NCI-H2029 treated with DMSO at 0.1 percent for 48 hours (cell line): ENCODE measurements around the gene DKC1.

ENCODE experiments used
- DNase-seq: peaks from one replicate; lab custom pipeline; 2025; lab: John Stamatoyannopoulos, UW

DKC1 gene

GRCh38 chrX:154737136-154737535, 25.5 kb upstream of the DKC1 start:
- DNase-seq = no peak

GRCh38 chrX:154738011-154738738, 24.5 kb upstream of the DKC1 start:
- DNase-seq = no peak

- no peak for DNase-seq
Measured at GRCh38 chrX:154739952-154740465, 22.7 kb upstream of the DKC1 start.

GRCh38 chrX:154742613-154743012, 20.1 kb upstream of the DKC1 start:
- no peak for DNase-seq

GRCh38 chrX:154748712-154749339, 13.8 kb upstream of the DKC1 start:
- no peak for DNase-seq

GRCh38 chrX:154749856-154750255, 12.8 kb upstream of the DKC1 start:
- no peak for DNase-seq

- DNase-seq = no peak
Measured at GRCh38 chrX:154750301-154751202, 12.1 kb upstream of the DKC1 start, which contains the start of gene GAB3. TSS of gene GAB3 (minus strand) at chrX:154751077. CDS start at chrX:154751025, 52 bp downstream.

- no peak for DNase-seq
Measured at GRCh38 chrX:154751203-154751668, 11.4 kb upstream of the DKC1 start.

GRCh38 chrX:154751669-154752271, 10.9 kb upstream of the DKC1 start:
- DNase-seq = no peak

GRCh38 chrX:154758696-154759095, 4.0 kb upstream of the DKC1 start:
- DNase-seq = no peak

- DNase-seq = no peak
Measured at GRCh38 chrX:154761977-154762536, 607 bp upstream of the DKC1 start.

- DNase-seq = no peak
Measured at GRCh38 chrX:154774622-154775021, 12.0 kb downstream of the DKC1 start.

GRCh38 chrX:154775419-154776349, 13.0 kb downstream of the DKC1 start:
- no peak for DNase-seq

- no peak for DNase-seq
Measured at GRCh38 chrX:154776753-154777152, 14.1 kb downstream of the DKC1 start.

GRCh38 chrX:154779261-154779660, 16.6 kb downstream of the DKC1 start:
- no peak for DNase-seq

- DNase-seq = no peak
Measured at GRCh38 chrX:154780968-154781367, 18.3 kb downstream of the DKC1 start.

- DNase-seq = no peak
Measured at GRCh38 chrX:154784149-154784995, 21.7 kb downstream of the DKC1 start.

GRCh38 chrX:154785716-154786115, 23.1 kb downstream of the DKC1 start:
- DNase-seq = no peak

GRCh38 chrX:154791467-154791866, 28.8 kb downstream of the DKC1 start:
- DNase-seq = no peak
